Thyroid gland (tissue), 4 donors: ENCODE results near the gene GLB1L3.

Source experiments
- CTCF ChIP-seq, 6 experiments: fragments of 200-600 bp in 3 of 6; fragments of 450-650 bp in 3 of 6; sonication (generic) in 3 of 6; IDR thresholded peaks; one replicate each; pipeline ENCODE4 v1.5.1; 2016 to 2019; ENCODE audit warnings: antibody characterized with exemption in 6 of 6, mild to moderate bottlenecking in 2 of 6, inconsistent platforms in 1 of 6, moderate library complexity in 1 of 6
- POLR2A ChIP-seq, 2 donors: fragments of 450-650 bp; IDR thresholded peaks; one replicate each; pipeline ENCODE4 v1.6.1; 2017; ENCODE audit warnings: antibody characterized with exemption in 2 of 2, mild to moderate bottlenecking in 2 of 2, moderate library complexity in 1 of 2

- TF ChIP-seq CTCF (IDR thresholded peaks at IDR 0.05) (no peak), POLR2A (IDR thresholded peaks at IDR 0.05) (no peak)
These were observed 1.2 kb downstream of the GLB1L3 start for GRCh38 chr11:134277183-134278001.
